ENCODE data around the gene ST3GAL5. TPM values are rescaled to one million over a fixed set of nuclear protein-coding genes. Genes with fewer than 3 reads are reported as not detected.

Gene ST3GAL5
- total and polyA plus RNA-seq, 2 of the 8 experiments (the other 6 are each of a cell fraction or from before 2014, with no cell fraction given) = 1.9 to 4.5 TPM

GRCh38 chr2:85902496-85902895 is 13.7 kb upstream of the ST3GAL5 start:
- Histone ChIP-seq H3K79me1 (ENCODE audit: low read depth, low read length) (no peaks in the 10 kb centered on the region), H3K56ac (replicated peaks; ENCODE audit: insufficient read length, low read depth, low read length) (no peak overlapping the region), H3K4me3 (ENCODE audit: extremely low read depth in 1 of 4, insufficient read depth in 2 of 4, low read depth in 3 of 4, low read length in 4 of 4) (no peak overlapping the region), H3K27me3 (replicated peaks in 1 of 4; ENCODE audit: control insufficient read depth in 3 of 4, extremely low read depth in 1 of 4, insufficient read depth in 3 of 4, low read length in 3 of 4) (no peaks in the 10 kb centered on the region), H2BK15ac (ENCODE audit: low read length) (no peak overlapping the region), H3K23ac (ENCODE audit: insufficient read length) (no peak overlapping the region), H4K91ac (replicated peaks; ENCODE audit: insufficient read length, low read length) (no peak overlapping the region), H3K23me2 (ENCODE audit: low read depth, low read length) (no peaks in the 10 kb centered on the region), H3K4me1 (replicated peaks in 1 of 4; ENCODE audit: control insufficient read depth in 3 of 4, insufficient read depth in 4 of 4, low read length in 3 of 4) (no peaks in the 10 kb centered on the region; a peak in 1 of 7 replicates), H3K4ac (replicated peaks; ENCODE audit: insufficient read length, low read depth, low read length) (no peak overlapping the region), H3K27ac (ENCODE audit: low read depth, low read length) (no peak overlapping the region), H3K36me3 (ENCODE audit: control insufficient read depth in 2 of 4, insufficient read depth in 4 of 4, low read length in 3 of 4) (no peaks in the 10 kb centered on the region), H3K4me2 (ENCODE audit: insufficient read depth in 1 of 2, low read depth in 2 of 2, low read length in 2 of 2) (no peak overlapping the region), H4K20me1 (replicated peaks in 1 of 2; ENCODE audit: control insufficient read depth in 1 of 2, insufficient read depth in 2 of 2, low read length in 2 of 2) (no peaks in the 10 kb centered on the region), H3K79me2 (ENCODE audit: control insufficient read depth in 1 of 2, insufficient read depth in 2 of 2, low read length in 2 of 2) (no peaks in the 10 kb centered on the region), H2BK120ac (replicated peaks; ENCODE audit: low read depth, low read length) (no peak overlapping the region), H2AK5ac (ENCODE audit: low read depth, low read length) (no peak overlapping the region), H3K18ac (ENCODE audit: extremely low read depth, low read length) (no peak overlapping the region), H3K9me3 (ENCODE audit: insufficient read depth in 2 of 2, low read depth in 1 of 2, low read length in 1 of 2) (no peaks in the 10 kb centered on the region), H2AFZ (ENCODE audit: low read length) (no peak overlapping the region), H4K5ac (ENCODE audit: insufficient read length, low read depth, low read length) (no peak overlapping the region), H2BK5ac (ENCODE audit: low read depth, low read length) (no peak overlapping the region), H2BK12ac (ENCODE audit: low read depth, low read length) (no peak overlapping the region), H2BK20ac (ENCODE audit: low read length) (no peak overlapping the region), H3K9ac (replicated peaks in 1 of 4; ENCODE audit: extremely low read depth in 1 of 4, low read depth in 3 of 4, low read length in 3 of 4) (no peak overlapping the region), H4K8ac (ENCODE audit: extremely low read depth, insufficient read depth, low read length) (no peak overlapping the region), H3K14ac (ENCODE audit: insufficient read length) (no peak overlapping the region)
- POLR2A ChIA-PET (ENCODE audit: partially characterized antibody) = no interaction called here
- 47% methylated on average over 2 of the region's 2 CpGs; no CpG with 5 or more reads in 1 of the 2 experiments for WGBS, 2 experiments (ENCODE audit: extremely low coverage in 1 of 2, insufficient coverage in 1 of 2, insufficient read length in 1 of 2, insufficient replicate concordance in 2 of 2, low coverage in 1 of 2, low lambda C conversion rate in 2 of 2, missing lambda C conversion rate in 1 of 2)
- TF ChIP-seq SRF (IDR thresholded peaks at IDR 0.05; ENCODE audit: low read depth, low read length) (no peak), ZNF274 (IDR thresholded peaks at IDR 0.05; ENCODE audit: borderline replicate concordance, extremely low read depth, low read length) (no peak), KDM4A (IDR thresholded peaks at IDR 0.05; ENCODE audit: low read depth, low read length, severe bottlenecking) (no peak), FOSL1 (IDR thresholded peaks at IDR 0.05; ENCODE audit: insufficient read depth, low read depth, low read length) (no peak), POLR2AphosphoS5 (IDR thresholded peaks at IDR 0.05; ENCODE audit: low read depth, low read length) (no peak), EZH2 (IDR thresholded peaks at IDR 0.05; ENCODE audit: low read depth, low read length, severe bottlenecking) (no peak), SP1 (IDR thresholded peaks at IDR 0.05; ENCODE audit: low read depth, low read length) (no peak), EP300 (IDR thresholded peaks at IDR 0.05; ENCODE audit: borderline replicate concordance in 1 of 2, low read depth in 2 of 2, low read length in 2 of 2) (no peak)
- CTCF ChIA-PET (ENCODE audit: partially characterized antibody) = interaction anchor here (0.6 to 1.1 kb wide), 3 partner anchors 9 to 93 kb away, joined by 3 to 6 read pairs (median 3); no protein-coding TSS in a partner anchor
- FAIRE-seq (no peak), DNase-seq (ENCODE audit: low read depth in 1 of 2, low spot score in 2 of 2) (no peak)

Measured in H1 (cell line).